MM.1S (cell line): ENCODE data around the gene EVL.

Source experiments
- CTCF ChIP-seq: fragments of 300-600 bp; sonication (generic); IDR thresholded peaks from 2 replicates; pipeline ENCODE4 v1.5.1; 2016; ENCODE audit warnings: antibody characterized with exemption, low read length, mixed read lengths
- EZH2 ChIP-seq: fragments of 300-600 bp; sonication (generic); optimal IDR thresholded peaks from 2 replicates; pipeline ENCODE3; 2017; ENCODE audit warnings: low read depth, mild to moderate bottlenecking, antibody characterized with exemption, low read length, mixed read lengths
- EZH2phosphoT487 ChIP-seq: fragments of 300-600 bp; sonication (generic); IDR thresholded peaks from 2 replicates; pipeline ENCODE4 v1.6.1; 2018; ENCODE audit warnings: antibody characterized with exemption, low read length

DNA sequence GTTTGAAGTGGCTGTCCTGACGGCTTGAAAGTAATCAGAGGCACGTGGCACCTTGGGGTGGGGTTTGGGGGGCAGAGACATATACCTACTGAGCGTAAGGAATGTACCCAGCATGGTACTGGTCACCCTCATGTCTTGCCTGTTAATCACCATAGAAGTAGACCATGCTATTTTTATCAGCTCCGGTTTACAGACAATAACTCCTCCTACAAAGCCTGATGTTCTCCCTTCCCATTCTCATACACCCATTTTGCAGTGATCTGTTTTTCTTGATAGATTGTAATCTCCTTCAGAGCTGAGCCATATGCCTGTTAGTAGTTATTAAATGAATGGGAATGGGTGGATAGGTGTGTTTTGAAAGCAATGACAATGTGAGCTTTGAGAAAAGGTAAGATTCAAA lies 10.5 kb downstream of the EVL start:
- TF ChIP-seq CTCF (no peak), EZH2phosphoT487 (no peak), EZH2 (no peak)
